HepG2 (cell line): ENCODE data around the gene PAQR7. TPM values are rescaled to one million over a fixed set of nuclear protein-coding genes. Genes with fewer than 3 reads are reported as not detected.

ENCODE experiments used
- DR1 ChIP-seq: sonication (generic); formaldehyde crosslinking; IDR thresholded peaks from 2 replicates; pipeline ENCODE4 v1.8.0; 2021; ENCODE audit warnings: mild to moderate bottlenecking, missing genetic modification reagents, inconsistent platforms
- EED ChIP-seq: sonication (generic); formaldehyde crosslinking; IDR thresholded peaks from 2 replicates; pipeline ENCODE4 v1.5.0; 2020; ENCODE audit warnings: mild to moderate bottlenecking, missing genetic modification reagents
- HIVEP1 ChIP-seq: sonication (generic); formaldehyde crosslinking; IDR thresholded peaks from 2 replicates; pipeline ENCODE4 v1.4.0; 2020; ENCODE audit warnings: mild to moderate bottlenecking, missing genetic modification reagents
- RNF2 ChIP-seq: fragments of 450-650 bp; conservative IDR thresholded peaks from 2 replicates; pipeline ENCODE4 v1.6.1; 2016; ENCODE audit warnings: low read depth
- SKI ChIP-seq: fragments of 450-650 bp; IDR thresholded peaks from one replicate; pipeline ENCODE4 v1.6.1; 2018; ENCODE audit warnings: mild to moderate bottlenecking; ENCODE audit not compliant: partially characterized antibody
- SNAPC2 ChIP-seq: sonication (generic); formaldehyde crosslinking; IDR thresholded peaks from 2 replicates; pipeline ENCODE4 v1.8.1; 2022; ENCODE audit warnings: mild to moderate bottlenecking, missing genetic modification reagents
- TMF1 ChIP-seq: sonication (generic); formaldehyde crosslinking; IDR thresholded peaks from 2 replicates; pipeline ENCODE4 v1.8.1; 2022; ENCODE audit warnings: low read depth, missing genetic modification reagents
- ZNF12 ChIP-seq: sonication (generic); formaldehyde crosslinking; IDR thresholded peaks from 2 replicates; pipeline ENCODE4 v1.5.0; 2020; ENCODE audit warnings: missing genetic modification reagents
- ZNF430 ChIP-seq: sonication (generic); formaldehyde crosslinking; IDR thresholded peaks from 2 replicates; pipeline ENCODE4 v1.9.0; 2021; ENCODE audit warnings: mild to moderate bottlenecking, missing genetic modification reagents
- polyA plus RNA-seq, 8 experiments: library from polyadenylated mRNA; depleted of rRNA in 3 of 8; stranded (reverse) in 7 of 8; unstranded in 1 of 8; fragments of >200 nt; fragmentation: Illumina TruSeq in 4 of 8; extraction: Trizol in 4 of 8; gene quantifications; 2 replicates each; pipeline versions ENCODE4 v1.2.1 to v1.2.3, GENCODE V29; 2011 to 2016; ENCODE audit warnings: low read depth in 4 of 8, missing spikeins in 1 of 8, mixed read lengths in 1 of 8; ENCODE audit not compliant: insufficient read depth in 1 of 8
- total RNA-seq, 5 experiments: library from RNA; depleted of rRNA; stranded (reverse); fragments of >200 nt; fragmentation: Illumina TruSeq; extraction: Trizol; gene quantifications; 2 replicates each; pipeline ENCODE4 v1.2.3, GENCODE V29; 2016; ENCODE audit warnings: low read depth in 1 of 5
- TF ChIP-seq, protein P1 (sequence below): sonication (generic); formaldehyde crosslinking; IDR thresholded peaks from 2 replicates; pipeline ENCODE4 v1.5.0; 2020; ENCODE audit warnings: missing genetic modification reagents
- TF ChIP-seq, protein P2 (sequence below): sonication (generic); formaldehyde crosslinking; IDR thresholded peaks from 2 replicates; pipeline ENCODE4 v1.4.0; 2020; ENCODE audit warnings: missing genetic modification reagents
- TF ChIP-seq, protein P3 (sequence below): sonication (generic); formaldehyde crosslinking; IDR thresholded peaks from 2 replicates; pipeline ENCODE4 v1.5.1; 2020; ENCODE audit warnings: mild to moderate bottlenecking, missing genetic modification reagents, borderline replicate concordance

Gene PAQR7
- total and polyA plus RNA-seq, 2 of the 13 experiments (the other 11 are each of a cell fraction or from before 2014, with no cell fraction given): 13.2 to 16.6 TPM

DNA sequence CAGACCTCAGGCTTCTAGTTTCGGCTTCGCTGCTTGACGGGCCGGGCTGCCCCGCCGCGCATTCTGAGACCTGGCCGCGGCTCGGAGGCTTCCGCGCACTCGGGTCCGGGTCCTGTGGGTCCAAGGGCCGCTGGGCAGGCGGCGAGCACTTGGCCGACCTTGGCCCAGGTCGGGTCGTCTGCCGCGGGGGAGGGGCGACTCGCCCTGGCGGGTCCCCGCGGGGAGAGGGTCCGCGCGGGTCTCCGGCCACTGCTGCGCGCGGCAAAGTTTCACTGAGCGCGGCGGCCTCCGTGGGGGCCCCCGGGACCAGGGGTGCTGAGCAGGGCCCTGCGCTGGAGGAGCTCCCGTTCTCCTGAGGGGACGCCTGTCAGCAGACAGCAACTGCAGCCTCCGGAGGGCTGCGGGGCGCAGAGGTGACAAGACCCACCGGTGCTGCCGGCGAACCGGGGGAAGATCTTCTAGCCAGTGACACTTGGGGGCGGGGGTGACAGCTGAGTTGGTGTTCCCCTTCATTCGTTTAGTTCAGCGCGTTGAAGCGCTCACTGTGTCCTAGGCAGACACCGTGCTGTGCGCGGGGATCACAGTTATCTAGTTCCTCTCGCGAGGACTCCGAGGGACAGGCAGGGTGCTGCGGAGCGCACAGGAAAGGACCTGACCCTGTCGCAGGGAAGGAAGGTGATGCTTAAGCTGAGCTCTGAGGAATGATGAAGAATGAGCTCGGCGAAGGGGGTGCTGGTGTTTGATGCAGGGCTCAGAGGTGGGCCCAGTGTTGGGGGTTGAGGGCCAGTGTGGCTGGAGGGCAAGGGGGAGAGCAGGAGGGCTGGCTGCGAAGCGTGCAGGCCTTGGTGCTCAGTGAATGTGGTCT lies 55.0 kb downstream of the PAQR7 start (continued):
- TF ChIP-seq, protein P1, sequence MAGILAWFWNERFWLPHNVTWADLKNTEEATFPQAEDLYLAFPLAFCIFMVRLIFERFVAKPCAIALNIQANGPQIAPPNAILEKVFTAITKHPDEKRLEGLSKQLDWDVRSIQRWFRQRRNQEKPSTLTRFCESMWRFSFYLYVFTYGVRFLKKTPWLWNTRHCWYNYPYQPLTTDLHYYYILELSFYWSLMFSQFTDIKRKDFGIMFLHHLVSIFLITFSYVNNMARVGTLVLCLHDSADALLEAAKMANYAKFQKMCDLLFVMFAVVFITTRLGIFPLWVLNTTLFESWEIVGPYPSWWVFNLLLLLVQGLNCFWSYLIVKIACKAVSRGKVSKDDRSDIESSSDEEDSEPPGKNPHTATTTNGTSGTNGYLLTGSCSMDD (CRISPR knock-in tag): no peak
- TF ChIP-seq ZNF430 (CRISPR knock-in tag): peak; percentile 30; the same call in 1 of the 2 replicates
- no peak; the same call in 1 of the 2 replicates for TF ChIP-seq ZNF12 (CRISPR knock-in tag)
- no peak; the same call in 1 of the 2 replicates for TF ChIP-seq EED (CRISPR knock-in tag)
- no peak for TF ChIP-seq RNF2
- TF ChIP-seq DR1: no peak; the same call in 1 of the 2 replicates
- TF ChIP-seq, protein P2, sequence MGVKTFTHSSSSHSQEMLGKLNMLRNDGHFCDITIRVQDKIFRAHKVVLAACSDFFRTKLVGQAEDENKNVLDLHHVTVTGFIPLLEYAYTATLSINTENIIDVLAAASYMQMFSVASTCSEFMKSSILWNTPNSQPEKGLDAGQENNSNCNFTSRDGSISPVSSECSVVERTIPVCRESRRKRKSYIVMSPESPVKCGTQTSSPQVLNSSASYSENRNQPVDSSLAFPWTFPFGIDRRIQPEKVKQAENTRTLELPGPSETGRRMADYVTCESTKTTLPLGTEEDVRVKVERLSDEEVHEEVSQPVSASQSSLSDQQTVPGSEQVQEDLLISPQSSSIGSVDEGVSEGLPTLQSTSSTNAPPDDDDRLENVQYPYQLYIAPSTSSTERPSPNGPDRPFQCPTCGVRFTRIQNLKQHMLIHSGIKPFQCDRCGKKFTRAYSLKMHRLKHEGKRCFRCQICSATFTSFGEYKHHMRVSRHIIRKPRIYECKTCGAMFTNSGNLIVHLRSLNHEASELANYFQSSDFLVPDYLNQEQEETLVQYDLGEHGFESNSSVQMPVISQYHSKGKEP: 0 out of 2 replicates have a peak, but pooled peaks have one; percentile 10
- TF ChIP-seq SKI: peak; percentile 21
- TF ChIP-seq SNAPC2 (CRISPR knock-in tag): 0 out of 2 replicates have a peak, but pooled peaks have one; percentile 45
- TF ChIP-seq, protein P3, sequence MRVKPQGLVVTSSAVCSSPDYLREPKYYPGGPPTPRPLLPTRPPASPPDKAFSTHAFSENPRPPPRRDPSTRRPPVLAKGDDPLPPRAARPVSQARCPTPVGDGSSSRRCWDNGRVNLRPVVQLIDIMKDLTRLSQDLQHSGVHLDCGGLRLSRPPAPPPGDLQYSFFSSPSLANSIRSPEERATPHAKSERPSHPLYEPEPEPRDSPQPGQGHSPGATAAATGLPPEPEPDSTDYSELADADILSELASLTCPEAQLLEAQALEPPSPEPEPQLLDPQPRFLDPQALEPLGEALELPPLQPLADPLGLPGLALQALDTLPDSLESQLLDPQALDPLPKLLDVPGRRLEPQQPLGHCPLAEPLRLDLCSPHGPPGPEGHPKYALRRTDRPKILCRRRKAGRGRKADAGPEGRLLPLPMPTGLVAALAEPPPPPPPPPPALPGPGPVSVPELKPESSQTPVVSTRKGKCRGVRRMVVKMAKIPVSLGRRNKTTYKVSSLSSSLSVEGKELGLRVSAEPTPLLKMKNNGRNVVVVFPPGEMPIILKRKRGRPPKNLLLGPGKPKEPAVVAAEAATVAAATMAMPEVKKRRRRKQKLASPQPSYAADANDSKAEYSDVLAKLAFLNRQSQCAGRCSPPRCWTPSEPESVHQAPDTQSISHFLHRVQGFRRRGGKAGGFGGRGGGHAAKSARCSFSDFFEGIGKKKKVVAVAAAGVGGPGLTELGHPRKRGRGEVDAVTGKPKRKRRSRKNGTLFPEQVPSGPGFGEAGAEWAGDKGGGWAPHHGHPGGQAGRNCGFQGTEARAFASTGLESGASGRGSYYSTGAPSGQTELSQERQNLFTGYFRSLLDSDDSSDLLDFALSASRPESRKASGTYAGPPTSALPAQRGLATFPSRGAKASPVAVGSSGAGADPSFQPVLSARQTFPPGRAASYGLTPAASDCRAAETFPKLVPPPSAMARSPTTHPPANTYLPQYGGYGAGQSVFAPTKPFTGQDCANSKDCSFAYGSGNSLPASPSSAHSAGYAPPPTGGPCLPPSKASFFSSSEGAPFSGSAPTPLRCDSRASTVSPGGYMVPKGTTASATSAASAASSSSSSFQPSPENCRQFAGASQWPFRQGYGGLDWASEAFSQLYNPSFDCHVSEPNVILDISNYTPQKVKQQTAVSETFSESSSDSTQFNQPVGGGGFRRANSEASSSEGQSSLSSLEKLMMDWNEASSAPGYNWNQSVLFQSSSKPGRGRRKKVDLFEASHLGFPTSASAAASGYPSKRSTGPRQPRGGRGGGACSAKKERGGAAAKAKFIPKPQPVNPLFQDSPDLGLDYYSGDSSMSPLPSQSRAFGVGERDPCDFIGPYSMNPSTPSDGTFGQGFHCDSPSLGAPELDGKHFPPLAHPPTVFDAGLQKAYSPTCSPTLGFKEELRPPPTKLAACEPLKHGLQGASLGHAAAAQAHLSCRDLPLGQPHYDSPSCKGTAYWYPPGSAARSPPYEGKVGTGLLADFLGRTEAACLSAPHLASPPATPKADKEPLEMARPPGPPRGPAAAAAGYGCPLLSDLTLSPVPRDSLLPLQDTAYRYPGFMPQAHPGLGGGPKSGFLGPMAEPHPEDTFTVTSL (CRISPR knock-in tag): peak; percentile 5; the same call in 1 of the 2 replicates
- peak; percentile 42; the same call in 1 of the 2 replicates for TF ChIP-seq HIVEP1 (CRISPR knock-in tag)
- TF ChIP-seq TMF1 (CRISPR knock-in tag): no peak
